ENCODE data around the gene DIAPH2.

DIAPH2 gene

DNA sequence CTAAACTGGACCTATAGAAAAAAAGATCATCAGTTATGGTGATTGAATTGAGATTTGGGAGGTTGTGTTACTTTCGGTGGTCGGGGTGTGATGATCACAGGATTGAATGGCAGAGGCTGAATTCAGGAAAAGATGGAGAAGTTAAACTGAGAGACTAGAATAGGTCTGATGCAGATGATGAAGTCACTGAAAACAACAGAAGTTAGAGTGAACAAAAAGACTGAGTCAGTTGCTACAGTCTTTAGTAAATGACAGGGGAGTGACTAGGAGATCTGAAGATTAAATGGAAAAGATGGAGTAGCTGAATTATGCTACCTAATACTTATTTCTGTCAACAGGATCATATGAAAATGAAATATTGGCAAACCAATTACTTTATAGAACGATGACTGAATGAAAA is 362.2 kb downstream of the DIAPH2 start:
- Histone ChIP-seq H3K27ac (ENCODE audit: extremely low read depth, low read depth, low read length) (no peak overlapping the region), H3K9me3 (ENCODE audit: control insufficient read depth, insufficient read depth, low read depth, low read length) (no peaks in the 10 kb centered on the region), H3K36me3 (ENCODE audit: control insufficient read depth in 2 of 2, insufficient read depth in 1 of 2, low read length in 2 of 2) (no peaks in the 10 kb centered on the region), H3K4me1 (ENCODE audit: control insufficient read depth, insufficient read depth, low read length) (no peaks in the 10 kb centered on the region), H3K4me3 (ENCODE audit: low read depth, low read length) (no peak overlapping the region)
- CTCF ChIA-PET, result no interaction called here
- POLR2A ChIA-PET, result no interaction called here
- TF ChIP-seq PRDM6 (tag by site-specific recombination; IDR thresholded peaks at IDR 0.05) (no peak), ZNF394 (tag by site-specific recombination; IDR thresholded peaks at IDR 0.05; ENCODE audit: borderline replicate concordance) (no peak), ZNF701 (tag by site-specific recombination; IDR thresholded peaks at IDR 0.05) (no peak), ZNF76 (tag by site-specific recombination; IDR thresholded peaks at IDR 0.05; ENCODE audit: borderline replicate concordance, low read depth) (no peak), ZNF664 (tag by site-specific recombination; IDR thresholded peaks at IDR 0.05) (no peak), ZBTB21 (tag by site-specific recombination; IDR thresholded peaks at IDR 0.05) (no peak), OSR2 (tag by site-specific recombination; IDR thresholded peaks at IDR 0.05) (peak; percentile 81), ZNF521 (tag by site-specific recombination; IDR thresholded peaks at IDR 0.05) (no peak), ZEB2 (tag by site-specific recombination; IDR thresholded peaks at IDR 0.05) (no peak), TCF7L2 (IDR thresholded peaks at IDR 0.05; ENCODE audit: borderline replicate concordance, low read depth, low read length) (0 out of 2 replicates have a peak, but pooled peaks have one; percentile 15)

GRCh38 chrX:97050392-97050791 is 365.8 kb downstream of the DIAPH2 start:
- Histone ChIP-seq H3K9me3 (ENCODE audit: control insufficient read depth, insufficient read depth, low read depth, low read length) (no peaks in the 10 kb centered on the region), H3K27ac (ENCODE audit: extremely low read depth, low read depth, low read length) (no peak overlapping the region), H3K4me1 (ENCODE audit: control insufficient read depth, insufficient read depth, low read length) (no peaks in the 10 kb centered on the region), H3K36me3 (ENCODE audit: control insufficient read depth in 2 of 2, insufficient read depth in 1 of 2, low read length in 2 of 2) (no peaks in the 10 kb centered on the region), H3K4me3 (ENCODE audit: low read depth, low read length) (no peak overlapping the region)
- no peak for TF ChIP-seq ZNF560 (tag by site-specific recombination; IDR thresholded peaks at IDR 0.05; ENCODE audit: borderline replicate concordance)
- no peak for TF ChIP-seq REPIN1 (tag by site-specific recombination; IDR thresholded peaks at IDR 0.05; ENCODE audit: low read depth)
- no peak for TF ChIP-seq ZNF624 (tag by site-specific recombination; IDR thresholded peaks at IDR 0.05)
- TF ChIP-seq KLF10 (tag by site-specific recombination; IDR thresholded peaks at IDR 0.05), result no peak
- no peak for TF ChIP-seq ZNF521 (tag by site-specific recombination; IDR thresholded peaks at IDR 0.05)
- TF ChIP-seq, protein P1, sequence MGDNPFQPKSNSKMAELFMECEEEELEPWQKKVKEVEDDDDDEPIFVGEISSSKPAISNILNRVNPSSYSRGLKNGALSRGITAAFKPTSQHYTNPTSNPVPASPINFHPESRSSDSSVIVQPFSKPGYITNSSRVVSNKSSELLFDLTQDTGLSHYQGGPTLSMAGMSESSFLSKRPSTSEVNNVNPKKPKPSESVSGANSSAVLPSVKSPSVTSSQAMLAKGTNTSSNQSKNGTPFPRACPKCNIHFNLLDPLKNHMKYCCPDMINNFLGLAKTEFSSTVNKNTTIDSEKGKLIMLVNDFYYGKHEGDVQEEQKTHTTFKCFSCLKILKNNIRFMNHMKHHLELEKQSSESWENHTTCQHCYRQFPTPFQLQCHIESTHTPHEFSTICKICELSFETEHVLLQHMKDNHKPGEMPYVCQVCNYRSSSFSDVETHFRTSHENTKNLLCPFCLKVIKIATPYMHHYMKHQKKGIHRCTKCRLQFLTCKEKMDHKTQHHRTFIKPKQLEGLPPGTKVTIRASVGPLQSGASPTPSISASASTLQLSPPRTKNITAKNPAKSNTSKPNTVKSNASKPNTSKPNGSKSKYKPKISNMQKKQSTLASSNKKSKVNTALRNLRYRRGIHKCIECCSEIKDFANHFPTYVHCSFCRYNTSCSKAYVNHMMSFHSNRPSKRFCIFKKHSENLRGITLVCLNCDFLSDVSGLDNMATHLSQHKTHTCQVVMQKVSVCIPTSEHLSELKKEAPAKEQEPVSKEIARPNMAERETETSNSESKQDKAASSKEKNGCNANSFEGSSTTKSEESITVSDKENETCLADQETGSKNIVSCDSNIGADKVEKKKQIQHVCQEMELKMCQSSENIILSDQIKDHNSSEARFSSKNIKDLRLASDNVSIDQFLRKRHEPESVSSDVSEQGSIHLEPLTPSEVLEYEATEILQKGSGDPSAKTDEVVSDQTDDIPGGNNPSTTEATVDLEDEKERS (tag by site-specific recombination; IDR thresholded peaks at IDR 0.05), result no peak
- TF ChIP-seq ZNF19 (tag by site-specific recombination; IDR thresholded peaks at IDR 0.05; ENCODE audit: low read depth), result no peak
- TF ChIP-seq PRDM1 (tag by site-specific recombination; IDR thresholded peaks at IDR 0.05), result no peak
- no peak for TF ChIP-seq WT1 (tag by site-specific recombination; IDR thresholded peaks at IDR 0.05)
- no peak for TF ChIP-seq KLF8 (tag by site-specific recombination; IDR thresholded peaks at IDR 0.05)
- CTCF ChIA-PET, result no interaction called here
- POLR2A ChIA-PET, result no interaction called here

Data from HEK293 (cell line).